ENCODE results near the gene MLLT3.

- TF ChIP-seq, protein P1, sequence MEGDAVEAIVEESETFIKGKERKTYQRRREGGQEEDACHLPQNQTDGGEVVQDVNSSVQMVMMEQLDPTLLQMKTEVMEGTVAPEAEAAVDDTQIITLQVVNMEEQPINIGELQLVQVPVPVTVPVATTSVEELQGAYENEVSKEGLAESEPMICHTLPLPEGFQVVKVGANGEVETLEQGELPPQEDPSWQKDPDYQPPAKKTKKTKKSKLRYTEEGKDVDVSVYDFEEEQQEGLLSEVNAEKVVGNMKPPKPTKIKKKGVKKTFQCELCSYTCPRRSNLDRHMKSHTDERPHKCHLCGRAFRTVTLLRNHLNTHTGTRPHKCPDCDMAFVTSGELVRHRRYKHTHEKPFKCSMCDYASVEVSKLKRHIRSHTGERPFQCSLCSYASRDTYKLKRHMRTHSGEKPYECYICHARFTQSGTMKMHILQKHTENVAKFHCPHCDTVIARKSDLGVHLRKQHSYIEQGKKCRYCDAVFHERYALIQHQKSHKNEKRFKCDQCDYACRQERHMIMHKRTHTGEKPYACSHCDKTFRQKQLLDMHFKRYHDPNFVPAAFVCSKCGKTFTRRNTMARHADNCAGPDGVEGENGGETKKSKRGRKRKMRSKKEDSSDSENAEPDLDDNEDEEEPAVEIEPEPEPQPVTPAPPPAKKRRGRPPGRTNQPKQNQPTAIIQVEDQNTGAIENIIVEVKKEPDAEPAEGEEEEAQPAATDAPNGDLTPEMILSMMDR (IDR thresholded peaks at IDR 0.05; ENCODE audit: borderline replicate concordance, extremely low read depth, low read length, poor library complexity, severe bottlenecking) = no peak
- TF ChIP-seq EZH2 (IDR thresholded peaks at IDR 0.05; ENCODE audit: borderline replicate concordance, low read depth, low read length, severe bottlenecking) = no peak
These were observed 40.1 kb downstream of the MLLT3 start for GRCh38 chr9:20582150-20582549.

Data from DND-41 (cell line).